GM19025 (cell line): ENCODE measurements around the gene LRRC3B.
"Not testable (repeated sequence)": the region's sequence is repeated elsewhere in the genome, so short reads cannot be mapped to it uniquely, and the experiment has no call there.

Experiments
- ATAC-seq: cut with Tn5 transposase; IDR thresholded peaks from one replicate; pipeline ENCODE4 v1.9.1; 2021; ENCODE audit warnings: mild to moderate bottlenecking, low read depth, moderate library complexity; ENCODE audit not compliant: unreplicated experiment

The LRRC3B gene

GRCh38 chr3:26622621-26623418 lies at the start of gene LRRC3B:
LRRC3B (plus strand) TSS chr3:26622772; CDS start chr3:26709673, 86,901 bp downstream.
- ATAC-seq, result no peak

GRCh38 chr3:26574766-26575165 lies 47.8 kb upstream of the LRRC3B start:
- ATAC-seq, result no peak

GRCh38 chr3:26579116-26579515 lies 43.5 kb upstream of the LRRC3B start:
- no peak for ATAC-seq

GRCh38 chr3:26587571-26587970 lies 35.0 kb upstream of the LRRC3B start:
- ATAC-seq, result no peak

- ATAC-seq, result no peak
Measured at GRCh38 chr3:26588931-26589330, 33.6 kb upstream of the LRRC3B start.

GRCh38 chr3:26589678-26590077 lies 32.9 kb upstream of the LRRC3B start:
- ATAC-seq, result no peak

- ATAC-seq, result no peak
Measured at GRCh38 chr3:26590919-26591484, 31.6 kb upstream of the LRRC3B start.

- no peak for ATAC-seq
Measured at GRCh38 chr3:26591926-26592325, 30.6 kb upstream of the LRRC3B start.

- no peak for ATAC-seq
Measured at GRCh38 chr3:26592451-26592850, 30.1 kb upstream of the LRRC3B start.

- no peak for ATAC-seq
Measured at GRCh38 chr3:26596335-26596734, 26.2 kb upstream of the LRRC3B start.

- ATAC-seq, result not testable (repeated sequence)
Measured at GRCh38 chr3:26603311-26603710, 19.3 kb upstream of the LRRC3B start.

GRCh38 chr3:26603771-26604170 lies 18.8 kb upstream of the LRRC3B start:
- not testable (repeated sequence) for ATAC-seq

- ATAC-seq, result no peak
Measured at GRCh38 chr3:26614006-26614685, 8.4 kb upstream of the LRRC3B start.

- no peak for ATAC-seq
Measured at GRCh38 chr3:26621176-26621575, 1.4 kb upstream of the LRRC3B start.

GRCh38 chr3:26621906-26622620 lies 509 bp upstream of the LRRC3B start:
- no peak for ATAC-seq

- no peak for ATAC-seq
Measured at GRCh38 chr3:26623419-26624208, 1.0 kb downstream of the LRRC3B start.

GRCh38 chr3:26624209-26624765 lies 1.7 kb downstream of the LRRC3B start:
- no peak for ATAC-seq

GRCh38 chr3:26625187-26625586 lies 2.6 kb downstream of the LRRC3B start:
- ATAC-seq, result no peak

- ATAC-seq, result no peak
Measured at GRCh38 chr3:26627080-26627479, 4.5 kb downstream of the LRRC3B start.

GRCh38 chr3:26628915-26629314 lies 6.3 kb downstream of the LRRC3B start:
- ATAC-seq, result no peak
